NCI-H526 treated with DMSO at 0.1 percent for 48 hours (cell line): ENCODE results near the gene GJB2.

Source experiments
- DNase-seq: peaks from one replicate; lab custom pipeline; 2025; lab: John Stamatoyannopoulos, UW

The GJB2 gene

GRCh38 chr13:20141238-20142022, 51.3 kb downstream of the GJB2 start:
- DNase-seq: no peak

DNA sequence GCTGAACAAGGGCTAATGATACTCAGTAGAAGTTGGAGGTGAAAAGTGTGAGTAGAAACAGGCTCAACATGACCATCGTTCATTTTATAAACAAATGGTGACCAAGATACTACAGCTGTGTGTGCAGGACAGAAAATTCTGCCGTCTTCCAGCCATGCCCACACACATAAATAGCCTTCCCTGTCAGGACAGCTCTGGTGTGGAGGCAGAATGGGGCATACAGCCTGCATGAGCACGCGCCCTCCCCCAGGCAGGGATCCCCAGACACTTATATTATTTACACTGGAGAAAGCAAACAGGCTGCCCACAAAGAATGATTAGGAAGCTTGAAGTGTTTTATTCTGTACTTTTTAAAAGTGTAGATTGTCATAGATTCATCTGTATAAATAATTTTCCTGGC, 52.3 kb downstream of the GJB2 start:
- DNase-seq: no peak

DNA sequence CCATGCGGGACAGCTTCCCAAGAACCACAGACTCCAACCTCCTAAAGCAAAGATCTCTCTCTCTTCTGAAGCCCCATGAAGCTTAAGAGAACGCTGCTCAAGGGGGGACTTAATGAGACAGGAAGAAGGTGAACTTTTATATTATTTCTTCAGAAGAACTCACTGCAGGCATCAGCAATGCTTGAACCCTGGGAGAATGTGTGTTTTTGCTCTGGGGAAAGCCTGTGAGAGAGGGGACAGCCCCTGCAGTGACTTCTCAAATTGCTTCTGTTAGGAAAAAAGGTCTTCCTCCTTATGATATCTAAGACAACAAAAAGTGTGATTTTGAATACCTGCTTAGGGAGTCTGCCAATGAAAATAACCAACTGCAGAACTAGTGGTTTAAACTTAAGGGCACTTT, 54.9 kb downstream of the GJB2 start:
- DNase-seq: no peak
